Glomerular endothelial cell (primary cell): Measurements from ENCODE around the gene TBC1D22A. TPM values are rescaled to one million over a fixed set of nuclear protein-coding genes. Genes with fewer than 3 reads are reported as not detected.

Experiments used
- DNase-seq: peaks from one replicate; pipeline ENCODE4 v3.0.0-alpha.2; 2011; ENCODE audit warnings: low read depth, low spot score; ENCODE audit errors: extremely low read depth
- total RNA-seq: library from RNA; depleted of rRNA; stranded (reverse); fragments of >200 nt; gene quantifications from 2 replicates; pipeline ENCODE4 v1.2.3, GENCODE V29; 2015

The TBC1D22A gene
- total RNA-seq, 1 donor from 2014 or later = 38.7 TPM

DNA sequence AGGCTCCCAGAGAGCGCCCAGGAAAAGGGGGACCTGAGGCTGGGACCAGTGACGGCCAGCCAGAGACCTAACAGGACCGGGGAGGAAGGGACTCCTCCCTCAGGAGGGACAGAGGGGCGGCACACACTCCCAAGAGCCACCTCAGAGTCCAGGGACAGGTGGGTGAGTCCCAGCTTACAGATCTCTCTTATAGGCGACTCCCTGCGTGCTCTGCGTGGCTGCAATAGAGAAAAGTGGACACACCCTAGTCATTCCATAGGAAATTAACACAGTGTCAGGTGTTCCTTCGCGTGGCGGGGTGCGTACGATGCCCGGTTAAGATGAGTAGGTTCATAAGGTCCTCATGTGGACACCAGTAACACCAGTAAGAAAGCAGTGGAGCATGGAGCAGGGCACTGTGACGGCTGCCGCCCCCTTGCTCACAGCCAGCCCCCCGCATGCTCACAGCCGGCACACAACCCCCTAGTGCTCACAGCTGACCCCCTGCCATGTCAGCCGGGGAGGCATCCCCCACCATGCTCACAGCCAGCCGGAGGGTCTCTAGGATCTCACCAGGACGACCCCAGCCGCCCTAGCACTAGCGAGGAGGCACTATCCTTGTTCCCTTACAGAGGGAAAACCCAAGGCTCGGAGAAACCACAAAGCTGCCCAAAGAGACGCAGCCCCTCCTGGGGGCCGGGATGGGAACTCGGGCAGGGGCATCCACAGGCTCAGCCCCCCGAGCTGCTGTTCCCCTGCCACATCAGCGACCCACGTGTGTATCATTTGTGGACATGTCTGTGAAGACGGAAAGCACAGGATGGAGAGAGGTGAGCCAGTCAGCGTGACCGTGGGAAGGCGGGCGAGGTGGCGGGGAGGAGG is 426.8 kb downstream of the TBC1D22A start:
- no peak for DNase-seq

DNA sequence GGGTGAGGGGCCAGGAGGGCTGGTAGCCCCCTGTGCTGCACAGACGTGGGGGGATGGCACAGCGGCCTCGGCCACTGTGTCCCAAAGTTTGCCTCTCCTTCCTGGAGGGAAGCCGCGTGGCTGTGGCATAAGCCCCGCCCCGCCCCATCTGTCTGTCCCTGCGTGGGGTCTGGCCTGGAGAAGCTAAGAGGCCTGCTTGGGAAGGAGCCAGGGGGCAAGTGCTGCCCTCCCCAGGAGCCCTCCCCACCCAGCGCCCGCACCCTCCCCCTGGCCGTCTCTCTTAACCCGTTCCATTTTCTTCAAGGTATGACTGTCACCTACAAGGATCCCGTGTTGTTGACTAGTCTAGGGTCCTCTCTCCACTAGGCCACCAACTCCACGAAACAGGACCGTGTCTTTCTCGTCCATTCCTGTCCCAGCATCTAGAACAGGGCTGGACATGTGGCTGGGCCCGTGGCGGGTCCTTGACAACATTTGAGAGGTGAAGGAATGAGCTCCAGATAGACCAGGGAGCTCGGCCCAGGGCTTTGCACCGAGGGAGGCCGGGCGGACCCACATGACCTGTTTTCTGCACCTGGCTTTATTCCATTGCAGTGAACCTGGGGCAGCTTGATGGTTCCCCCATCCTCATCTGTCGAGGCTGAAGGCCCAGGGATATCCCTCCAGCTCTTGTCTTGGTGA is 428.0 kb downstream of the TBC1D22A start:
- no peak for DNase-seq

- no peak for DNase-seq
These were observed 428.7 kb downstream of the TBC1D22A start for GRCh38 chr22:47190957-47191670.

DNA sequence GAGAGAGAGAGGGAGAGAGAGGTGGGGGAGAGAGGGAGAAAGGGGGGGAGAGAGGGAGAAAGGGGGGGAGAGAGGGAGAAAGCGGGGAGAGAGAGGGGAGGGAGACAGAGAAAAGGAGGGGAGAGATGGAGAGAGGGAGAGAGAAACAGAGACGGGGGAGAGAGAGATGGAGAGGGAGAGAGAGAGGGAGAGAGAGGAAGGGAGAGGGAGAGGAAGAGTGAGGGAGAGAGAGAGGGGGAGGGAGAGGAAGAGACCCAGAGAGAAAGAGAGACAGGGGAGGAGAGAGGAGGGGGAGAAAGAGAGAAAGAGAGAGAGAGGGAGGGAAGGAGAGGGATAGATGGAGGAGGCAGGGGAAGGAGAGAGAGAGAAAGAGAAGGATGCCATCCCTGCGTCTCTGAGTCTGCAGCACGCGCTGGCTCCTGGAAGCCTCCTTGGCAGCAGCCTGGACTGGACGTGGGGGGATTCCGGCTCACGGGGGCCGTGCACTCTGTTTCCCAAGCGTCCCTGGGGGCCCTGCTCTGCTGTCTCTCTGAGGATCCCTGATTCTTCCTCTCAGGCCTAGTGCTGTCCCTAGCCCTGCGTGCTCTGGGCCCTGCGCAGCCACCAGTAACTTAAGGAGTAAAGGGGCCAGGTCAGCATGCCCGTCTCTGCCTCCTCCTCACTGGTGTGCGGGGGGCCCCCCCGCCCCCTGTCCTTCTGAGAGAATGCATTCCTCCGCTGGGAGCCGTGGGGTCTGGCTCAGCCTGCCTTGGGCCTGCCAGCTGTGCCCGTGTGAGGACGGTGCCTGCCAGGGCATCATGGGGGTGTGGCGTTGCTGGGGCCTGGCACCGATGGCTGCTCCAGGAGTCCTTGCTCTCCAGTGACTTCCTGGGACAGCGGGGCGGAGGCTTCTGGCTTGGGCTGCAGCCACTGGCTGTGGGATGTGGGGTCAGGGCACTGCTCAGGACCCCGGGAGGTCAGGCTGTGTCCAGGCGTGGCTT is 429.5 kb downstream of the TBC1D22A start:
- no peak for DNase-seq

DNA sequence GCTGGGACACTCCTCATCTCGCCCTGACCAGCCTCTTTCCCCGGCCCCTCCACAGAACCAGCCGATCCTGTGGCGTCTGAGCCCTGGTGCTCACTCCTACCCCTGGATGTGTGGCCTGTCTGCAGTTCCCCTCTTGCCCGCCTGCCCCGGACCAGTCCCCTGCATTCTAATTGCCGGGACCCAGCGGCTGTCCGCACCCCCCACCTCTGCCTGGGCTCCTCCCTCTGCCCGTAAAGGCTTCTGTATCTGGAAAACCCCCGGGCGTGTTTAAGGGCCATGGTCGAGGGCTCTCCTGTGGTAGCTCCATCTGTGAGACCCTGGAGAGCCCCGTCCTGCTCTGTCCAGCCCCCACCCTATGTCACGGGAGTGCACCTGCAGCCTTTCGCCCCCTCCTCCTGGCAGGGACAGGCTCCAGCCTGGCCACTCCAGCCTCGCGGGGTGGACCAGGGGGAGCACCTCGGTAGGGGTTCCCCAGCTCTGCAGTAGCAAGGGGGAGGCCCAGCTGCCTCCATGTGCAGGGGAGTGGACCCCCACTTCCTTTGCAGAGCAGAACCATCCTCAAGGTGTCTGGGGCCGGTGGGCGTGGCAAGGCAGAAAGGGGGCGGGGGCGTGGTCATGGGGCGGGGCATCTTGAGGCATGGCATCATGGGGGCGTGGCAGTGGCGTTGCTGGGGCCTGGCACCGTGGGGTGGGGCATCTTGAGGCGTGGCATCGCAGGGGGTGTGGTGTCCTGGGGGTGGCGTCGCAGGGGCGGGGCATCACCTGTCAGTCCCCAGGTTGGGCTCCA is 430.4 kb downstream of the TBC1D22A start:
- DNase-seq = no peak

- no peak for DNase-seq
These were observed 431.3 kb downstream of the TBC1D22A start for GRCh38 chr22:47193606-47194329.

DNA sequence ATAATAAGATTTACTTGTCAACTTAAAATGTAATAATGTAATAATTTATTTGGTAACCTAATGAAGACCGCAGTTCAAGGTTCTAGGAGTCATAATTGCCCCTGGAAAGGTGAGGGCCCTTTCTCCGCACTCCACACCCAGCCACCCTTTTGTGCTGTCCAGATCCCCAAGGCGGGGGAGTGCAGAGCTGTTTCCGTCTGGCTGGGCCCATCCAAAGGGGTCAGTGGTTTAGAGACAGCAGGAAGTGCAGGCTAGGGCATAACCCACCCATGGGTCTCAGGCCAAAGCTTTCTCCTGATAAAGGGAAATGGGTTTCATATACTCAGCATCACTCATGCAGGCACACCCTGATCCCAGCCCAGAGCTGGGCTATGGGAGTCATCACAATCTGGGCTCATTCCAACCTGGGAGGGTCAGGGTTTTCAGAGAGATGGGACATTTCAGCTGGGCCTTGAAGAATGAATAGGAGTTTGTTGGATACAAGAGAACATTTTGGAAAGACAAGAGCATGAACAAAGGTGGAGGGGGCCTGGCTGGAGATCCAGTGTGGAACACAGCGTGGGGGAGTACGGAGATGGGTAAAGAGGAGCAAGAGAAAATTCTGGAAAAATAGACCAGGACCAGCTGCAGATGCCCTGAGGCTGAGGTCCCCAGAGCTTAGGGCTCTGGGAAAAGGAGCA is 432.2 kb downstream of the TBC1D22A start:
- DNase-seq = no peak

DNA sequence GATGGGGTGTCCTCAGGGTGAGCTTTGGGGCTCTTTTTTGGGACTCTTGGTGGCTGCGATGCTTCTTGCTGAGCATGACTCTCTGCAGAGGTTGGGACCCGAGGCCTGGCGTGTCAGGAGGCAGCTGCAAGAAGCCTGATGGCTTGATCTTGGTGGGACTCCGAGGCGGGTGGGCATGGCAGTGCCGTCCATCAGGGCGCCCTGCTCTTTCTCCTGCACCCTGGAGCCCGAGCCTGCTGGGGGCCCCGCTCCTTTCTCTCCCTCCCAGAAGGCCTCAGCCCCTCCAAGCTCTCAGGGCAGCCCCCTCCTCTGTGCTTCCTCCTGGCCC is 432.7 kb downstream of the TBC1D22A start:
- DNase-seq = no peak

GRCh38 chr22:47195484-47196165 is 433.2 kb downstream of the TBC1D22A start:
- no peak for DNase-seq

DNA sequence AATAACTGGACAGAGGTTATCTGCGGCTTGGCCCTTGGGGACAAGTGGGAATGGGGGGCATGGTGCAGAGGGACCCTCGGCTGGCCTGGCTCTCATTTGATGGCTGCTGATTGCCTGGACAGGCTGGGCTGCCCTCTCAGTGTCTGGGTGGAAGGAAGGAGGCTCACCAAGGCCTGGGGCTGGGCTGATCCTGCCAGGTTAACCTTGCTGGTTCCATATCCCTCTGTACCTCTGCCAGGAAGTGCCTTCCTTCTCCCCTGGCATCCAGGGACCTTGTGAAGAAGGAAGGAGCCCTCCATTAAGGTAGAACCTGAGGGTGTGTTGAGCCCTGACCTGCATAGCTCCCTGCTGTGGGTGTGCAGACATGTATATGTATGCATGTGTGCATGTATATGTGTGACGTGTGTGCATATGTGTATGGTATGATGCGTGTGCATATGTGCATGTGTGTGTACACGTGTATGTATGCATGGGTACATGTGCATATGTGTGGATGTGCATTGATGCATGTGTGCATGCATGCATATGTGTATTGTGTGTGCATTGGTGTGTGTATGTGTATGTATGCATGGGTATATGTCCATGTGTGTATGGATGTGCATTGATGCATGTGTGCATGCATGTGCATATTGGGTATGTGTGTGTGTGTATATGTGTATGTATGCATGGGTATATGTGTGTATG is 433.9 kb downstream of the TBC1D22A start:
- no peak for DNase-seq

GRCh38 chr22:47196881-47197772 is 434.7 kb downstream of the TBC1D22A start:
- no peak for DNase-seq

DNA sequence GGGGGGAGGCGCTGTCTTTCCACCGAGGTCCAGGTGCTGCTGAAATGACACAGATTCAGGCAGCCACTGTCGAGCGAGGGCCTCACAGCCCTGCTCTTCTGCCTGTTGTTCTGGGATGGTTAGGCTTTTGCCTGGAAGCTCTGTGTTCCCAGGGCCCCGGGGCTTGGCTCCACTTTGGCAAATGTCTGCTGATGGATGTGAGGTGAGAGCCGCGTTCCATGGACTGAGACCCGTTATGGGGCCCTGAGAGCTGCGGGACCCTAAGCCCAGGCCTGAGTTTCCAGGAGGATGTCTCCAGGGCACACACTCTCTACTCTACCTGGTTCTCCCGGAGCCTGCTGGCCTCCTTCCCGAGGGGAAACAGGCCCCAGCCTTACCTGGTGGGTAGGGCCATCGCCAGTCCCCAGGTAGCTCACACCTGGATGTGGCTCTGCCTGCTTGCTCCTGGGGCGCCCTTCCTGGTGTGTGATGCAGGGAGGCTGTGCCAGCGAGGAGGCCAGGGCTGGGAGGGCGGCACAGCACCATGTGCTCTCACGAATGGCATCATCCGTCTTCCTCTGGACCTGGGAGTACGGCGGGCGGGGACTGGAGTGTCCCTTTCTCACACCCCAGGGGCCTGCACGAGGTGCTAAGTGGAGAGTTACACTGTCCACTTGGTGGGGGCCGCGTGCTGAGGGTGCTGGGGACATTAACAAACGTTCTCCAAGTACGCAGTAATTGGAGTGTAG is 435.5 kb downstream of the TBC1D22A start:
- DNase-seq = no peak

DNA sequence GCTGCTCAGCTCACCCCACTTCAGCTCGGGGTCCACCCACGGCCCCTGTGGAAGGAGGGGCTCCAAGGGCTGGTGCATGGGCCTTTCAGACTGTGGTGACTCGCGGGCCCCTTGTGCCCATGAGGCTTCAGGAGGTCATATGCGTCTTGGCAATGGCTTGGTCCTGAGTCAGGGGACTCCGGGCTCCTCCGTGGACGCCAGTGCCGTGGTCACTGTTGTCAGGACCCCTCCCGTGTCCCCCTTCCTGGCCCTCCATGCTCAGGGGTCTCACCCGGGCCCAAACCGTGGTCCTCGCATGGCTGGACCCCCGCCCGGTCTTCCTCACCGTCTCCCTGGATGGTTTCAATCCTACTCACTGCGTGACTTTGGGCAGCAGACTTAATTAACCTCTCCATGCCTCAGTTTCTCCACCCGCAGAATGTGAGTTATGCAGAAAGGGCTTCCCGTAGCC is 436.4 kb downstream of the TBC1D22A start:
- no peak for DNase-seq

DNA sequence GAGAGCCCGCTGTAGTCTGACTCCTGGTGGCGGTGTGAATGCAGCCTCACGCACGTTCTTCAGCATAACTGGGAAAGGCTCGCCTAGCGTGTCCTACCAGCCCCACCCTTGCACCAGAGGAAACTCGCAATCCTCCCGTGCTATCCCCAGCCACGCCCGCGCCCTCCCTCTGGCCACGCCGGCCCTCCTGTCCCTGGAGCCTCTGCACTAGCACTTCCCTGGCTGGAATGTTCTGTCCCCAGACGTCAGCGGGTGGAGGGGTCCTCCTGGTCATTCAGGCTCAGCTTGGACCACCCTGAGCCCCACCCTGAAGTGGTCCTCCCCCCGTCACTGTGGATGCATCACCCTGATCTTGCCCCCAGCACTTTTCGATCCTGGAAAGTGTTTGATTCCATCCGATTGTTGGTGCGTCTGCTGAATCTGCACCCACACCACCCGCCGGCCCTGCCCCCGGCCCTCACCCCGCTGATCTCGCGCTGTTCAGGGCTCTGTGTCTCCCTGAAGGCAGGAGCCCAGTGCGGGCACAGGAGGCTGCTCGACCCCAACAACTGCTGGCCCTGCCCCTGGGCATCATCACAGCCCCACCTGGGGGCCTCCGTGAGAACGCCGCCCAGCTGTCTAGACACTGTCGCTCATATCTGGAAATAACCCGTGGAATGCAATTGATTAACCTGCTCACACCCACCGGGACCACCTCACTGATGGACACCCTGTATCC is 437.0 kb downstream of the TBC1D22A start:
- DNase-seq = no peak

- DNase-seq = no peak
These were observed 437.5 kb downstream of the TBC1D22A start for GRCh38 chr22:47199979-47200272.
